Gastrocnemius medialis (tissue), 4 donors: Measurements from ENCODE around the gene SMIM28.

Experiments used
- CTCF ChIP-seq, 5 experiments: fragments of 450-650 bp in 3 of 5; fragments of 200-600 bp in 2 of 5; sonication (generic) in 2 of 5; IDR thresholded peaks in 4 of 5; conservative IDR thresholded peaks in 1 of 5; 1 replicate in 4 of 5; 2 replicates in 1 of 5; pipeline ENCODE4 v1.5.1; 2016 to 2019; ENCODE audit warnings: antibody characterized with exemption in 5 of 5, mild to moderate bottlenecking in 3 of 5, moderate library complexity in 3 of 5
- POLR2A ChIP-seq, 2 donors: fragments of 450-650 bp; IDR thresholded peaks; one replicate each; pipeline ENCODE4 v1.6.1; 2017; ENCODE audit warnings: antibody characterized with exemption in 2 of 2, mild to moderate bottlenecking in 2 of 2, moderate library complexity in 2 of 2

GRCh38 chr6:138400326-138400725, 22.6 kb downstream of the SMIM28 start:
- TF ChIP-seq CTCF (IDR thresholded peaks at IDR 0.05 in 4 of 5, conservative IDR thresholded peaks at IDR 0.05 in 1 of 5) (no peak), POLR2A (IDR thresholded peaks at IDR 0.05) (no peak)
